ENCODE data around the gene ACOX1.

Gene ACOX1

DNA sequence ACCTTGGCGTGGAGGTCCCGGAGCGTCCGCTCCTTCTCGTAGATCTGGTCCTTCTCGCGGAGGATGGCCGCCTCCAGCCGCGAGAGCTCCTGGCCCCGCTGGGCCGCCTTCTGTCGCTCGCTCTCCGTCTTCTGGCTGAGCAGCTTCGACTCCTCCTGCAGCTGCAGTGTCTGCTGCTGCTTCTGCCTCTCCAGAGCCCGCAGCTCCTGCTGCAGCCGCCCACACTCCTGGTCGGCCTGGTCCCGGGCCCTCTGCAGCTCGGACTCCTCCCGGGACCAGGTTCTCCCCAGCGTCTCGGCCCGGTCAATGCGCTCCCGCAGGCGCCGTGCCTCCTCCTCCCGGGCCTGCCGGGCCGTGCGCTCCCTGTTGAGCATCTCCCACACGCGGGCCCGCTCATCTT, 29.2 kb upstream of the ACOX1 start:
- no peak for FAIRE-seq

DNA sequence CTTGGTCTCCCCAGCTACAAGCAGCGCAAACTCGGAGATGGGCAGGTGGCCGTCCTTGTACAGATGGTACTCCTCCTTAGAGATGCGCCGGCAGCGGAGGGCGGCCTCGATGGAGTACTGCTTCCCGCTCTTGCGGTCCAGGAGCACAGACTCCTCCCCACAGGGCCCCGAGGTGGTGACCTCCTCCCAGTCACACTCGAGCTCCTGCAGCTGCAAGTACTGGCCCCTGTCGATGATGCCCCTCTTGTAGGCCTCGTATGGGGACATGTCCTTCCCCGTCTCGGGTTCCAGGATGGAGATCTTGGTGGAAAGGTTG, 28.8 kb upstream of the ACOX1 start:
- no peak for FAIRE-seq

DNA sequence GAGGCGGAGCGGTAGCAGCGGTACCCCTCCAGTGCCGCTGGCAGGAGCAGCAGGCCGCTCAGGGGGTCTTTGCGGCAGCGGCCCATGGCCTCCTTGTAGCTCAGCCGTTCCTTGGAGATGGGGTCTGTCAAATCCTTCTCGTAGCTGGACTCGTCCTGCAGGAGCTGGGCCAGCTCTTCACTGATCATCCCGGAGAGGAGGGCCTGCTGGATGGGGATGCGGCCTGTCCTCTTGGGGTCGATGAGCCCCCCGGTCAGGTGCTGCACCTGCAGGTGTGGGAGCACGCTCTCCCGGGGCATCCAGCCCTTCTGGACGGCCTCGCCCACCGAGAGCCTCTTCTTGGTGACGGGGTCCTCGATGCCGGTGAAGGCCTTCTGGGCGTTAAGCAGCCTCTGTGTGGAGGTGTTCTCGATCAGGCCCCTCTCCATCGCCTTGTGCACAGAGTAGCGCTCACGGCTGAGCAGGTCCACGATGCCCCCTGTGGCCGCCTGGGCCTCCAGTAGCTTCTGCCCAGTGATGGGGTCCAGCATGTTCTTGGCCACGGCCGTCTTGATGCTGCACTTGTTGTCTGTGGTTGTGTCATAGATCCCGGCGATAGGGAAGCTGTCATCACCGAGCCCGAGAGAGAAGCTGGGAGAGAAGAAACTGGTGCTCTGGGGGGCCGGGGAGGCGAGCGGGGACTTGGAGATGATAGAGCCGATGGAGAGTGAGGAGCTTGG, 28.3 kb upstream of the ACOX1 start:
- FAIRE-seq = no peak

GRCh38 chr17:76005263-76006149, 26.5 kb upstream of the ACOX1 start:
- FAIRE-seq = no peak

DNA sequence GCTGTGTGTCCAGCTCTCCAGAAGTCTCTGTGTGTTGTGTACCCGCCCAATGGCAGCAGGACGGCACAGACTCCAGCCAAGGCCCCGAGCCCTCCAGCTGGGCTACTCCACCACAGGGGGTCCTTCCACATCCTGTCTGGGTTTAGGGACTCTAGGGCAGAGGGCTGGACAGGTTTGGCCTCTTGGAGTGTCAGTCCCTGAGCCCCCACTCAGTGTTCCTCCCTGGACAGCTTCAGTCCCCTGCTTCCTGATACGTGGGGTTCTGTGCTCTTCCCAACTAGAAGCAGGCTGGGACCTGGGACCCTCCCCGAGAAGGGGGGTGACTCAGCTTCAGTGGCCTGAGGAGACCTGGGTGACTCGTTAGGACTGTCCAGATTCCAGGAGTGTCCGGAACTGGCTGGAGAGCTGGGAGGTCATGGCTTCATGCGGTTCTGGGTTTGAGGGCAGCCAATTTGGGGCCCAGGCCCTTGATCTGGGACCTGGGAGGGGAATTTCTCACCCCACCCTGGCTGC, 25.8 kb upstream of the ACOX1 start:
- no peak for FAIRE-seq

DNA sequence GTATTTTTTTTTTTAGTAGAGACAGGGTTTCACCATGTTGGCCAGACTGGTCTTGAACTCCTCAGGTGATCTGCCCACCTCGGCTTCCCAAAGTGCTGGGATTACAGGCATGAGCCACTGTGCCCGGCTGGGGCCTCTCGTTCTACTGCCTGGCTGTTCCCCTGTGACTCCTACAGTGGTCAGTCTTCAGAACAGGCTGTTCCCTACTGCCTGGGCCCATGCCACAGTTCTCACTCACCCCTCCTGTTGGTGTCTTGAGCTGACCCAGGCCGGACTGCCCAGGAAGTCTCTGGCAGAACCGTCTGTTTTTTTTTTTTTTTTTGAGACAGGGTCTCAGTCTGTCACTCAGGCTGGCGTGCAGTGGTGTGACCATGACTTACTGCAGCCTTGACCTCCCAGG, 24.9 kb upstream of the ACOX1 start:
- no peak for FAIRE-seq

DNA sequence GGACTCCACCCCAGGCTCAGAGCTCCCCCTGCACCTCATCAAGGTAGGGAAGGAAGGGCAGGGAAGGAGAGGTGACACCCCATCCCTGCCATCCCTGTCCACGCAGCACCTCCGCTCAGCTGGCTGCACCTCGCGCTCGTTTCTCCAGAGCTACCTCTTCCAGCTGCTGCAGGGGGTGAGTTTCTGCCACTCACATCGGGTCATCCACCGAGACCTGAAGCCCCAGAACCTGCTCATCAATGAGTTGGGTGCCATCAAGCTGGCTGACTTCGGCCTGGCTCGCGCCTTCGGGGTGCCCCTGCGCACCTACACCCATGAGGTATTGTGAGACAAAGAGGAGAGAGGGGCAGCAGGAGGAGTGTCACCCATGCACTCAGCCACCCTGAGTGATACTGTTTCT, 23.1 kb upstream of the ACOX1 start:
- no peak for FAIRE-seq

DNA sequence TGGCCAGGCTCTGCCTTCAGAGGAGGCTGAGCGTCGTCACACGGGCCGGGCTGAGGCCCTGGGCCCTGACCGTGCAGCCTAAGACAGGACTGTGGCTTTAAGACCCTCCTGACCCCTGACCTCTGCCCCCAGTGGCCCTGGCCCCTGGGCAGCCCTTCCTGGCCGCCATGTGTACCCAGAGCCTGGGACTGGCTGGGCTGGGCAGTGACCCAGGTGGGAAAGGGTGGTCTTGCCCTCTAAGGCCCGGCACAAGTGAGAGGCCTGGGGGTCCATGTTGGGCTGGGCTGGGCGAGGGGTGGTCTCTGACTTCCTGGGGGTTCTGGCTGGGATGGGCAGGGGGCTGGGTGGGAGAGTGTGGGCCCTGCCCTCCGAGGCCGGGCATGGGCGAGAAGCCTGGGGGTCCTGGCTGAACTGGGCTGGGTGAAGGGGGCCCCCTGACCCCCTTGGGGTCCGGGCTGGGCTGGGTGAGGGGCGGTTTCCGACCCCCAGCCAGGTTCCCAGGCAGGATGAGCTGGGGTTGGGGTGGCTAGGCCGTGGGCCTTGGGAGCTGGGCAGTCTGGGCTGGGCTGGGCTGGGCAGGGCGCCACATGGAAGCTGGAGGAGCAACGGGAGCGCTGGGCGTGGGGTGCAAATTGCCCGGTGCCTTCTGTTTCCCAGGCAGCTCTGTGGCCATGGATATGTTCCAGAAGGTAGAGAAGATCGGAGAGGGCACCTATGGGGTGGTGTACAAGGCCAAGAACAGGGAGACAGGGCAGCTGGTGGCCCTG, 22.0 kb upstream of the ACOX1 start, which contains the start of gene CDK3:
CDK3 (plus strand) TSS at position 101 of the 767 bp plus-strand sequence; CDS start at position 672, 571 bp downstream.
- no peak for FAIRE-seq

DNA sequence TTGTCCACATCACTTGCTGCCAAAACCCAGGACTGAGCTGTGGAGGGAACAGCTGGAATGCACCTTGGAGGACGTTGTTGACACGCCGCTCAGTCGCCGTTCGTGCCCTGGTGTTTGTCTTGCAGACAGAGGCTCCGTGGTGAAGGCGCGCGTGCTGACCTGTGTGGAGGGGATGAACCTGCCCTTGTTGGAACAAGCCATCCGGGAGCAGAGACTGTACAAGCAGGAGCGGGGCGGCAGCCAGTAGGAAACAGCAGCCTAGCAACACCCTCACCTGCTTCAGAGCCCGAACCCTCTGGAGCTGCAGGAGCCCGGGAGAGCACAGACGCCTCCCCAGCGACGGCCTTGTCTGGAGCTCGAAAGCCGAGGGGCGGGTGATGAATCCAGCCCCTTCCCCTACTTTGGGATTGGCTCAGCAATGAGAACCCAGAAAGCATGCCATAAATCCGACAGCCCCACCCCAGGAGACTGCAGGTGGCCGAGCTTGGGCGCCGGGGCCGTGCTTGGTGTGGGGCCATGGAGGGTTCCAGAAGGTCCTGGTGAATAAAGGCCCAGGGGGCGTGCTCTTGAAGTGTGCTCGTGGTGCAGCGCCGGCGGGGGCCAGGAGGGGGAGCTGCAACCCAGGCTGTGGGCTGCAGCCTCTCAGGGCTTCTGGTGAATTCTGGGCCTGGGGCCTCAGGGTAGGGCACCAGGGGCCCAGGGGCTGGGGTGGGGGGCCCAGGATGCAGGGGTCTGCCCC, 21.2 kb upstream of the ACOX1 start:
- no peak for FAIRE-seq

DNA sequence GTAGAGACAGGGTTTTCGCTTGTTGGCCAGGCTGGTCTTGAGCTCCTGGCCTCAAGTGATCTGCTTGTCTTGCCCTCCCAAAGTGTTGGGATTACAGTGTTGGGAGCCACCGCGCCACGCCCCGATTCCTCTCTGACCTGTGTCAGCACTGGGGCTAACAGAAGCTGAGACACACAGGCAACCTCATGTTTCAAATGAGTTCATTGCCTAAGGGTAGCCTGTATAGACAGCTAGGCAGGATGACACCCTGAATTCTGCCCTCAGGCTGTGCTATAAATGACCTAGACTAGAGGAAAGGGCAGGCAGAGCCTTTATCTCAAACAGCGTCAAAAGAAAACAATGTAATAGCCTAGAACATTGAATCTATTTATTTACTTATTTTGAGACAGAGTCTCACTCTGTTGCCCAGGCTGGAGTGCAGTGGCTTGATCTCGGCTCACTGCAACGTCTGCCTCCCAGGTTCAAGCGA, 19.4 kb upstream of the ACOX1 start:
- FAIRE-seq = no peak

GRCh38 chr17:75996665-75997590, 18.0 kb upstream of the ACOX1 start:
- no peak for FAIRE-seq

DNA sequence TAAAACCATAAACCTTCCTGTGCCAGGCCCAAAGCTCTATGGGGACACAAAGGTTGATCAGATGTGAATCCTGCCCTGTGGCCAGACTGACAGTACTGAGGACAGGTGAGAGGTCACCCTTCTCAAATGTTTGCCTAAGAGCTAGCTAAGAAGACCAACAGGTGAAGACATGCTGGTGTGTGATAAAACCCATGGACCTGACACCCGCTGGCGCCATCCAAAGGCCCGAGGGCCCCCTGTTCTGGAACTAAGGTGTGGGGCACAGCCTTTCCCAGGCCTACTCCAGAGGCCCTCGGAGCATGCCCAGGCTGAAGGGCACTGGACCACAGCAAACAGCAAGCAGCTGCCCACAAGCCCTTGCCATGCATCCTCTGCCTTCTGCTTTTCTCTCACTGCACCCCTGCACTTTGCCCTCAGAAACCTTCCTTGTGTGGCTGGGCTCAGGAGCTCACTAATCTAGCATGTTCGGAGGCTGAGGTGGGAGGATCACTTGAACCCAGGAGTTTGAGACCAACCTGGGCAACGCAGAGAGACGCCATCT, 16.5 kb upstream of the ACOX1 start:
- no peak for FAIRE-seq

DNA sequence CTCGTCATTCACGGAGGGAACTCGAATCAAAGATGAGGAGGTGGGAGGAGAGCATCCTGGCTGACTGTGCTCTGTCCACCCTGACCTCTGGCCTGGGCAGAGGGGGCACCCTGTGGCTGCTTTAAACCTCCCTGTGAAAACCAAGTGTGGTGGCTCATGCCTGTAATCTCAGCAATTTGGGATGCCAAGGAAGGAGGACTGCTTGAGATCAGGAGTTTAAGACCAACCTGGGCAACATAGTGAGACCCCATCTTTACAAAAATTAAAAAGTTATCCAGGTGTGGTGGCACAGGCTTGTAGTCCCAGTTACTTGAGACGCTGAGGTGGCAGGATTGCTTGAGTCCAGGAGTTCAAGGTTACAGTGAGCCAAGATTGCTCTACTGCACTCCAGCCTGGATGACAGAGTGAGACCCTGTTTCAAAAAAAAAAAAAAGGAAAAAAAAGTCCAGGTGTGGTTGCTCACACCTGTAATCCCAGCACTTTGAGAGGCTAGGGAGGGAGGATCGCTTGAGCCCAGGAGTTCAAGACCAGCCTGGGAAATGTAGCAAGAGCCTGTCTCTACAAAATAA, 15.9 kb upstream of the ACOX1 start:
- no peak for FAIRE-seq

- no peak for FAIRE-seq
These were observed 12.4 kb upstream of the ACOX1 start for GRCh38 chr17:75991396-75991795.

- FAIRE-seq = no peak
These were observed 8.1 kb upstream of the ACOX1 start for GRCh38 chr17:75987041-75987440.

DNA sequence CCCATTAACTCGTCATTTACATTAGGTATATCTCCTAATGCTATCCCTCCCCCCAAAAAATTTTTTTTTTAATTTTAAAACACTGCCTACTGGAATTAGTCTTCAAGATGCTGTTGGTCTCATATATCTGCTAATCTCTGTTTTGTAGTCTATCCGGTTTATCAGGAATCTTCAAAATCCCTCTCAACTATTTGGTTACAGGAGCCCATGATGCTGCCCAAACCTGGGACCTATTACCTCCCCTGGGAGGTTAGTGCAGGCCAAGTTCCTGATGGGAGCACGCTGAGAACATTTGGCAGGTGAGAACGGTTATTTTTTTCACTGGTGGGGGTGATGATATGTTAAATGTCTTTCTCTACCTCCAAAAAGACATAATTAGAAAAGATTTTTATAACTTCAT, 7.0 kb upstream of the ACOX1 start:
- no peak for FAIRE-seq

DNA sequence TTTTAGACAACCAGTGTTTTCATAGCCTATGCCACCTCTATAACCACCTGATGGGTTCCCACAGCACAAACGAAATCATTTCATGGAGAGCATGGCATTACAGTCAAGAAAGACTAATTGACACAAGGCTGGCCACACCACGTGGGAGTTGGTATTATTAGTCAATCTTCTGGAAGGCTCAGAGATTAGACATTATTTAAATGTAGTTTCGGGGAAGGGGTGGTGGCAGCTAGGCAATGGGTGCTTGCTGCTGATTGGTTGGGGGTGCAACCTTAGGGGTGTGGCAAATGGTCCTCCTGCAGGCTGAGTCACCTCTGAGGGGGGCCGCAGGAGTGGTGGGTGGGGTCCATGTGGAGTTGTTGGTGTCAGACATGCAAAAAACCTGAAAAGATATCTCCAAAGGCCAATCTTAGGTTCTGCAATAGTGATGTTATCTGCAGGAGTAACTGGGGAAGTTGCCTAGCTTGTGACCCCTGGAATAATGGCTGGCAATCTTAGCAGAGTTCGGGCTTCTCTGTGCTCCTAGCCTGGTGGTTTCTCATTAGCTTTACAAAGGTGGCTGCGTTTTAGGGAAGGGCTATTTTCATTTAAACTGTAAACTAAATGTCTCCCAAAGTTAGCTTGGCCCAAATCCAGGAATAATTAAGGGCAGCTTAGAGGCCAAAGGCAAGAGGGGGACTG, 4.7 kb upstream of the ACOX1 start:
- FAIRE-seq = no peak

- no peak for FAIRE-seq
These were observed 2.2 kb upstream of the ACOX1 start for GRCh38 chr17:75981019-75981615.

DNA sequence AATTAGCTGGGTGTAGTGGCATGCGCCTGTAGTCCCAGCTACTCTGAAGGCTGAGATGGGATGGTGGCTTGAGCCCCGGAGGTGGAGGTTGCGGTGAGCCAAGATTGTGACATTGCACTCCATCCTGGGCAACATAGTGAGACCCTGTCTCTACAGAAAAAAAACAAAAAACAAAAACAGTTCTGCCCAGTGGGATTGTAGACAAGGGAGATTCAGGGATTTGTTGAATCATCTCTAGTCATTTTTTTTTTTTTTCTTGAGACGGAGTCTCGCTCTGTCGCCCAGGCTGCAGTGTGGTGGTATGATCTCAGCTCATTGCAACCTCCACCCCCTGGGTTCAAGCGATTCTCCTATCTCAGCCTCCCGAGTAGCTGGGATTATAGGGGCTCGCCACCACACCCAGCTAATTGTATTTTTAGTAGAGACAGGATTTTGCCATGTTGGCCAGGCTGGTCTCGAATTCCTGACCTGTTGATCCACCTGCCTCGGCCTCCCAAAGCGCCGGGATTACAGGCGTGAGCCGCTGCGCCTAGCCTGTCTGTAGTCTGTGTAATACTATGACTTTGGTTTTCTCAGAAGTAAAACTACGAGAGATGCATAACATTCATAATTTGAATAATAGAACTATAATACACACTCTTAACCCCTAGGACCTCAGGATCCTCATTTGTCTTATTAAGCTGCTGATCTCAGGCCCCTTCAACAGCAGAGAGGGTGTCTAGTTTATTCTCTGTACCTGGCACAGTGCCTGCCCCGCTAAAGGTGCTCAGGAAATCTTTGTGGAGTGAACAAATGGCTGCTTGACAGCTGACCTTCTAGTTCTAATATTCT, 1.4 kb upstream of the ACOX1 start:
- no peak for FAIRE-seq
